Measurements from ENCODE around the gene C1orf21. TPM values are rescaled to one million over a fixed set of nuclear protein-coding genes. Genes with fewer than 3 reads are reported as not detected.

Gene C1orf21
- total and polyA plus RNA-seq, 12 donors: 20.6 to 76.7 (median 67.5) TPM

DNA sequence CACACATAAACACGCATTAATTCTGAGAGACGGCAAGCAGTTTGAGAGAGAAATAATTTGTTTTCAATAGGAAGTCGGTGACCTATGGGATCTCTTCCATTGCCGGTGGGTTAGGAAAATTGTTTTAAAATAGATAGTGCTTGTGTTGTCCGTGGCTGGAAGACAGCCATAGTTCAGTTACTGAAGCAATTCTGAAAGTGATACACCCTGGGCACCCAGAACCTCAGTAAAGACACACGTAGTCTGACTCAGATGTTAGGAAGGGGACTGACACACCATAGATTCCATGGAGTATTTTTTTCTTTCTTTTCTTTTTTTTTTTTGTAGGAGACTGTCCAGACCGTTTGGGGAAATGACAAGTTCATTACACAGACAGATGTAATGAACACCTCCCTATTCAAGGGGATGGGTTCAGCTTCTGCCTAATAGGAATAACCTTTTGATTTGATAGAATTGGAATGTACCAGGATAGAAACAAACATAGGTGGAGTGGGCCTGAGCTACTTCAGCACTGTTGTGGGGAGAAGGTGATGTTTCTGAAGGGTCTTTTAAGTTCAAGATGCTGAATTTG is 1.6 kb downstream of the C1orf21 start:
- Histone ChIP-seq H3K27ac (peak overlapping the region; percentile 77 to 95 (median 90)), H3K27me3 (peaks cover 0 to 10% (median 0%) of the 10 kb centered on the region in 7 donors), H3K9me3 (no peaks in the 10 kb centered on the region), H3K36me3 (no peaks in the 10 kb centered on the region), H3K4me1 (peaks cover 0 to 62% (median 49%) of the 10 kb centered on the region in 9 donors), H3K4me3 (peak overlapping the region; percentile 42 to 97 (median 86))
- peak in 1 of 2 donors; percentile 43 for DNase-seq
- intact Hi-C loops (cut with DNase I): loop anchor here in 9 of 10 donors (2.0 to 10.0 kb wide), 16 partner anchors 54 to 314 kb away; no protein-coding TSS in a partner anchor
- 0 to 2% methylated on average over 7 of the region's 7 CpGs for WGBS, 2 donors
- TF ChIP-seq, protein P1, sequence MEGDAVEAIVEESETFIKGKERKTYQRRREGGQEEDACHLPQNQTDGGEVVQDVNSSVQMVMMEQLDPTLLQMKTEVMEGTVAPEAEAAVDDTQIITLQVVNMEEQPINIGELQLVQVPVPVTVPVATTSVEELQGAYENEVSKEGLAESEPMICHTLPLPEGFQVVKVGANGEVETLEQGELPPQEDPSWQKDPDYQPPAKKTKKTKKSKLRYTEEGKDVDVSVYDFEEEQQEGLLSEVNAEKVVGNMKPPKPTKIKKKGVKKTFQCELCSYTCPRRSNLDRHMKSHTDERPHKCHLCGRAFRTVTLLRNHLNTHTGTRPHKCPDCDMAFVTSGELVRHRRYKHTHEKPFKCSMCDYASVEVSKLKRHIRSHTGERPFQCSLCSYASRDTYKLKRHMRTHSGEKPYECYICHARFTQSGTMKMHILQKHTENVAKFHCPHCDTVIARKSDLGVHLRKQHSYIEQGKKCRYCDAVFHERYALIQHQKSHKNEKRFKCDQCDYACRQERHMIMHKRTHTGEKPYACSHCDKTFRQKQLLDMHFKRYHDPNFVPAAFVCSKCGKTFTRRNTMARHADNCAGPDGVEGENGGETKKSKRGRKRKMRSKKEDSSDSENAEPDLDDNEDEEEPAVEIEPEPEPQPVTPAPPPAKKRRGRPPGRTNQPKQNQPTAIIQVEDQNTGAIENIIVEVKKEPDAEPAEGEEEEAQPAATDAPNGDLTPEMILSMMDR (IDR thresholded peaks at IDR 0.05): no peak
- ATAC-seq: peak in 7 of 8 donors; percentile 2 to 48 (median 34)

DNA sequence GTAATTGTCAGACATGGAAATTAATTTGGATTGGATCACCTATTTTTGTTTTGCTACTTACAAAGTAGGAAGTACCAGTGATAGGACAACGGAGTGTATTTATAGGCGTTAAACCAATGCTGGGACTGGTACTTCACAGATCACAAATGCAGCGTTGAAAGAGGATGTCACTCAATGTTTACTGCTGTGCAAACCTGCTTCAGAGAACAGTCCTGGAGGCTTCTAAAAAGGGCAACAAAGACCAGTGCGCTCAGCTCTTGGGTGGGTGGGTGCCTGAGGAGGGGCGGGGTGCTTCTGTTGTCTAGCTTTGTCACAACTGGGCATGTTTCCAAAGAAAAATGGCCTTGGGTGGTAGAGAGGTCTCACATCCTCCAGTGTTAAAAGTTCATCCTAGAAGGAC is 2.1 kb downstream of the C1orf21 start:
- H3K36me3 ChIP-seq: no peaks in the 10 kb centered on the region
- intact Hi-C loops (cut with DNase I): loop anchor here in 9 of 10 donors (1.0 to 10.0 kb wide), 17 partner anchors 53 to 314 kb away; no protein-coding TSS in a partner anchor
- DNase-seq (peak in 1 of 2 donors; percentile 19), ATAC-seq (peak in 3 of 8 donors; percentile 22 to 43 (median 29))
- H3K27ac ChIP-seq: peak overlapping the region; percentile 77 to 95 (median 90)
- TF ChIP-seq, protein P1 (IDR thresholded peaks at IDR 0.05): no peak
- no peaks in the 10 kb centered on the region for H3K9me3 ChIP-seq
- H3K27me3 ChIP-seq: peaks cover 0 to 10% (median 0%) of the 10 kb centered on the region in 7 donors
- peak overlapping the region in 9 of 10 donors; percentile 59 to 97 (median 88) for H3K4me3 ChIP-seq
- WGBS, 2 donors: 22 to 23% methylated on average over 5 of the region's 5 CpGs
- H3K4me1 ChIP-seq: peaks cover 4 to 68% (median 54%) of the 10 kb centered on the region in 9 donors

DNA sequence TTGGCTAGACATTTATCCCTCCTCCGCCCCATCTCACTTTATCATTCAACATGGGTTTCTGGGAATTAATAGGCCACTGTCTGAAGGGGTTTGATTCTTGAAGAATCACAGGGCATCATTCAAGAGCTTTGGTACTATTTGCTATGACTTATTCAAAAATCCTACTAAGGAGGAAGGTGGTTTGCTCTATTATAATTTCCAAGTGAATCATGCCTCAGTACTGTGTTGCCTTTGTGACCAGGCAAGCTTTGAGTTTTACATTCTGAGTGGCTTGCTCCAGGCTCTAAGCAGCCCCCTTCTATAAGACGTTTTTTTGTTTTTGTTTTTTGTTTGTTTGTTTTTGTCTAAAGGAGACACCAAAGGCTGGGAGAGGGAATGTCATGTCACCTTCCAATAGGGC is 2.6 kb downstream of the C1orf21 start:
- Histone ChIP-seq H3K27me3 (peaks cover 0 to 10% (median 0%) of the 10 kb centered on the region in 7 donors), H3K4me3 (peak overlapping the region in 8 of 10 donors; percentile 69 to 97 (median 90)), H3K27ac (peak overlapping the region in 8 of 10 donors; percentile 77 to 95 (median 90)), H3K36me3 (no peaks in the 10 kb centered on the region), H3K9me3 (no peaks in the 10 kb centered on the region), H3K4me1 (peaks cover 4 to 73% (median 59%) of the 10 kb centered on the region in 9 donors)
- WGBS, 2 donors: 68 to 74% methylated on average over 2 of the region's 2 CpGs
- DNase-seq (no peak), ATAC-seq (no peak)
- TF ChIP-seq, protein P1 (IDR thresholded peaks at IDR 0.05): no peak
- intact Hi-C loops (cut with DNase I): loop anchor here in 9 of 10 donors (1.0 to 10.0 kb wide), 17 partner anchors 53 to 315 kb away; no protein-coding TSS in a partner anchor

DNA sequence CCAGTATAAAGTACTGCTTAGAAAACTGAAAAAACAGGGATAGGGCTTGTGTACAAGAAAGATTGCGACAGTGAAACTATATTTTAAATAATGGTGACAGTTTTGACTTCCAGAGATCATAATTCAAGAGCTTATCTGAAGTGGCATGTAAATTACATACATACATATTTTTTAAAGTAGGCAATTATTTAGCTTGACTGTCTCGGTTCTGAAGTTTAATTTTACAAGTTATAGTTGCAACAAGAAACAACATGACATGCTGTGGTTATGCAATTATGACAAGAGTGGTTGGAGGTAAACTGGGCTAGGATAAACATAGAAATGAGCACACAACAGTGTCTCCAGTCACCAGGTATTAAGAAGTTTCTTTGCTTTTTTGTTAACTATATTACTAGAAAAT is 4.1 kb downstream of the C1orf21 start:
- 74 to 86% methylated on average over 2 of the region's 2 CpGs for WGBS, 2 donors
- Histone ChIP-seq H3K4me3 (no peak overlapping the region), H3K27ac (peak overlapping the region in 3 of 10 donors; percentile 21 to 95 (median 93)), H3K27me3 (peaks cover 0 to 5% (median 0%) of the 10 kb centered on the region in 7 donors), H3K4me1 (peaks cover 7 to 81% (median 66%) of the 10 kb centered on the region in 9 donors), H3K36me3 (no peaks in the 10 kb centered on the region), H3K9me3 (no peaks in the 10 kb centered on the region)
- DNase-seq (no peak), ATAC-seq (no peak)
- TF ChIP-seq, protein P1 (IDR thresholded peaks at IDR 0.05): no peak
- intact Hi-C loops (cut with DNase I): loop anchor here in 1 of 10 donors (10.0 kb wide), 1 partner anchor 174 kb away; no protein-coding TSS in a partner anchor

All from heart right ventricle (tissue), 16 donors.